AG04450 (cell line): ENCODE data around the gene CLN3. TPM values are rescaled to one million over a fixed set of nuclear protein-coding genes. Genes with fewer than 3 reads are reported as not detected.
A peak's percentile ranks its signal among the peaks of the same experiment; 100 is the strongest.

Source experiments
- CTCF ChIA-PET: fragments of 300-600, 350-600 bp; formaldehyde crosslinking; extraction: SDS; loops from one replicate; lab custom pipeline; 2022; ENCODE audit warnings: antibody characterized with exemption, inconsistent platforms; lab: Charles Lee
- POLR2A ChIA-PET: fragments of 350-600 bp; formaldehyde crosslinking; extraction: SDS; loops from one replicate; lab custom pipeline; 2021; ENCODE audit warnings: antibody characterized with exemption, inconsistent platforms; lab: Yijun Ruan, JAX
- DNase-seq: peaks from one replicate; pipeline ENCODE4 v3.0.0-alpha.2; 2011; ENCODE audit warnings: low read depth, low spot score
- H3K27ac ChIP-seq: one replicate; pipeline ENCODE4 v1.5.1; 2012; ENCODE audit warnings: low read depth, low read length, control low read depth
- H3K27me3 ChIP-seq: one replicate; pipeline ENCODE4 v1.6.0; 2012; ENCODE audit warnings: low read length; ENCODE audit not compliant: control insufficient read depth, insufficient read depth
- H3K4me3 ChIP-seq: 2 replicates; pipeline ENCODE4 v1.5.1; 2011; ENCODE audit warnings: mild to moderate bottlenecking, low read depth, low read length, control low read depth
- H3K9me3 ChIP-seq: 2 replicates; pipeline ENCODE4 v1.5.1; 2012; ENCODE audit warnings: low read length; ENCODE audit not compliant: control insufficient read depth, insufficient read depth
- CTCF ChIP-seq: IDR thresholded peaks from 2 replicates; pipeline ENCODE4 v1.5.1; 2011; ENCODE audit warnings: low read depth, low read length, control low read depth, inconsistent platforms
- polyA plus RNA-seq: library from polyadenylated mRNA; depleted of rRNA; stranded (reverse); fragments of >200 nt; gene quantifications from 2 replicates; pipeline ENCODE4 v1.2.3, GENCODE V29; 2011

Gene CLN3
- polyA plus RNA-seq, 1 experiment, result 18.7 TPM

DNA sequence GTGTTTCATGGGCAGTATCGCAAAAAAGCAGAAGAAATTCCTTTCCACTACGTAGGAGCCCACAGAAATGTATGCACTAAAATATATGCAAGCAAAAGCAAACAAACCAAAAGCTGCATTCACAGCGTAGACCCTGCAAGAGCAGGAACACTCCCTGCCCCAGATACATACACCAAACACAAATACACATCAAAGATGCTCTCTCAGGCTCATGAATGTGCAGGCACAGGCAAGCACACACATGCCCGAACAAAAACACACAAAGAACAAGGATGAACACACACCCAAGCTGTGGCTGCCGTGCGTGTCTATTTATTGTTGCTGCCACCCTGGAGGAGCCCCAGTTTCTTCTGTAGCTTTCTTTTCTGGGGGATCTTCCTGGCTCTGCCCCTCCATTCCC is 45.2 kb upstream of the CLN3 start:
- H3K27me3 ChIP-seq, result no peaks in the 10 kb centered on the region
- TF ChIP-seq CTCF, result no peak
- no peak for DNase-seq
- CTCF ChIA-PET, result no interaction called here
- H3K9me3 ChIP-seq, result peaks cover 12% of the 10 kb centered on the region
- POLR2A ChIA-PET, result no interaction called here
- peak overlapping the region; percentile 31 for H3K27ac ChIP-seq
- peak overlapping the region; percentile 83 for H3K4me3 ChIP-seq

GRCh38 chr16:28534542-28535373 is 42.9 kb upstream of the CLN3 start:
- ChIA-PET POLR2A (no interaction called here), CTCF (no interaction called here)
- TF ChIP-seq CTCF, result no peak
- H3K27me3 ChIP-seq, result no peaks in the 10 kb centered on the region
- DNase-seq, result no peak
- H3K4me3 ChIP-seq, result no peak overlapping the region
- H3K9me3 ChIP-seq, result peaks cover 12% of the 10 kb centered on the region
- H3K27ac ChIP-seq, result no peak overlapping the region

DNA sequence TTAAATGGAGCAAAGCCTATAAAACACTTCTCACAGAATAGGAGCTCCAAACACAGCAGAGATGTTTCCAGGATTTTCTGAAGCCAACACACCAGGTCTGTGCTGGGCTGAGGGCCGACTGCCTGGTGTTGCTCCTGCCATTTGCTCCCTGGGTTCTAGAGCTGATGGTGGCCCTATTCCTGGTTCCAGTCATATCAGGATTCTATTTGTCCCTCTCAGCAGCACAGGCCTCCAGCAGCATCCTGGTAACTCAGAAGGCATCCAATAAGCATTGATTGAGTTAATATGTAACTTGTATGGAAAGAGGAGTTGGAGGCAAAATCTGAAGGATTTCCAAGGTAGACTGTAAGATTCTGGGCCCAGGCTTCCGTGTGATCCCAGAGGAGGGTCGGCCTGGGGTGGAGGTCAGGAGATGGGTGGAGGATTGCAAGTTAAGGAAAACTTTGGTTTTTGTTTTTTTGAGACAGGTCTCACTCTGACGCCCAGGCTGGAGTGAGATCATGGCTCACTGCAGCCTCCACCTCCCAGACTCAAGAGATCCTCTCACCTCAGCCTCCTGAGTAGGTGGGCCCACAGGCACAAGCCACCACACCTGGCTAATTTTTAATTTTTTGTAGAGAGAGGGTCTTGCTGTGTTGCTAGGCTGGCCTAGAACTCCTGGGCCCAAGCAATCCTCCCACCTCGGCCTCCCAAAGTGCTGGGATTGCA is 41.2 kb upstream of the CLN3 start:
- CTCF ChIA-PET, result interaction anchor here (0.5 kb wide), 1 partner anchor 12 kb away, joined by 7 read pairs; no protein-coding TSS in a partner anchor
- no peaks in the 10 kb centered on the region for H3K27me3 ChIP-seq
- no peak for DNase-seq
- H3K27ac ChIP-seq, result peak overlapping the region; percentile 21
- H3K4me3 ChIP-seq, result no peak overlapping the region
- peaks cover 11% of the 10 kb centered on the region for H3K9me3 ChIP-seq
- POLR2A ChIA-PET, result no interaction called here
- TF ChIP-seq CTCF, result no peak

GRCh38 chr16:28531777-28532744 is 40.2 kb upstream of the CLN3 start:
- Histone ChIP-seq H3K27me3 (no peaks in the 10 kb centered on the region), H3K9me3 (0 out of 2 replicates have a peak, but pooled peaks cover under 1% of the 10 kb centered on the region), H3K4me3 (no peak overlapping the region), H3K27ac (no peak overlapping the region)
- ChIA-PET CTCF (no interaction called here), POLR2A (no interaction called here)
- TF ChIP-seq CTCF, result no peak
- DNase-seq, result no peak
